Measurements from ENCODE around the gene TMOD3.

- TF ChIP-seq, protein P1, sequence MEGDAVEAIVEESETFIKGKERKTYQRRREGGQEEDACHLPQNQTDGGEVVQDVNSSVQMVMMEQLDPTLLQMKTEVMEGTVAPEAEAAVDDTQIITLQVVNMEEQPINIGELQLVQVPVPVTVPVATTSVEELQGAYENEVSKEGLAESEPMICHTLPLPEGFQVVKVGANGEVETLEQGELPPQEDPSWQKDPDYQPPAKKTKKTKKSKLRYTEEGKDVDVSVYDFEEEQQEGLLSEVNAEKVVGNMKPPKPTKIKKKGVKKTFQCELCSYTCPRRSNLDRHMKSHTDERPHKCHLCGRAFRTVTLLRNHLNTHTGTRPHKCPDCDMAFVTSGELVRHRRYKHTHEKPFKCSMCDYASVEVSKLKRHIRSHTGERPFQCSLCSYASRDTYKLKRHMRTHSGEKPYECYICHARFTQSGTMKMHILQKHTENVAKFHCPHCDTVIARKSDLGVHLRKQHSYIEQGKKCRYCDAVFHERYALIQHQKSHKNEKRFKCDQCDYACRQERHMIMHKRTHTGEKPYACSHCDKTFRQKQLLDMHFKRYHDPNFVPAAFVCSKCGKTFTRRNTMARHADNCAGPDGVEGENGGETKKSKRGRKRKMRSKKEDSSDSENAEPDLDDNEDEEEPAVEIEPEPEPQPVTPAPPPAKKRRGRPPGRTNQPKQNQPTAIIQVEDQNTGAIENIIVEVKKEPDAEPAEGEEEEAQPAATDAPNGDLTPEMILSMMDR (IDR thresholded peaks at IDR 0.05), result no peak
- TF ChIP-seq MYC (IDR thresholded peaks at IDR 0.05; ENCODE audit: borderline replicate concordance, low read length) (no peak), POLR2A (IDR thresholded peaks at IDR 0.05; ENCODE audit: low read length) (no peak), EP300 (IDR thresholded peaks at IDR 0.05) (no peak), ZC3H11A (IDR thresholded peaks at IDR 0.05) (no peak), CBX8 (IDR thresholded peaks at IDR 0.05) (no peak), EHMT2 (IDR thresholded peaks at IDR 0.05; ENCODE audit: low read depth) (no peak), ELK1 (IDR thresholded peaks at IDR 0.05; ENCODE audit: low read depth, low read length) (no peak), RARB (CRISPR knock-in tag; IDR thresholded peaks at IDR 0.05) (no peak)
- TF ChIP-seq, protein P2, sequence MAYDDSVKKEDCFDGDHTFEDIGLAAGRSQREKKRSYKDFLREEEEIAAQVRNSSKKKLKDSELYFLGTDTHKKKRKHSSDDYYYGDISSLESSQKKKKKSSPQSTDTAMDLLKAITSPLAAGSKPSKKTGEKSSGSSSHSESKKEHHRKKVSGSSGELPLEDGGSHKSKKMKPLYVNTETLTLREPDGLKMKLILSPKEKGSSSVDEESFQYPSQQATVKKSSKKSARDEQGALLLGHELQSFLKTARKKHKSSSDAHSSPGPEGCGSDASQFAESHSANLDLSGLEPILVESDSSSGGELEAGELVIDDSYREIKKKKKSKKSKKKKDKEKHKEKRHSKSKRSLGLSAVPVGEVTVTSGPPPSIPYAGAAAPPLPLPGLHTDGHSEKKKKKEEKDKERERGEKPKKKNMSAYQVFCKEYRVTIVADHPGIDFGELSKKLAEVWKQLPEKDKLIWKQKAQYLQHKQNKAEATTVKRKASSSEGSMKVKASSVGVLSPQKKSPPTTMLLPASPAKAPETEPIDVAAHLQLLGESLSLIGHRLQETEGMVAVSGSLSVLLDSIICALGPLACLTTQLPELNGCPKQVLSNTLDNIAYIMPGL (CRISPR knock-in tag; IDR thresholded peaks at IDR 0.05; ENCODE audit: borderline replicate concordance), result no peak
- TF ChIP-seq, protein P3, sequence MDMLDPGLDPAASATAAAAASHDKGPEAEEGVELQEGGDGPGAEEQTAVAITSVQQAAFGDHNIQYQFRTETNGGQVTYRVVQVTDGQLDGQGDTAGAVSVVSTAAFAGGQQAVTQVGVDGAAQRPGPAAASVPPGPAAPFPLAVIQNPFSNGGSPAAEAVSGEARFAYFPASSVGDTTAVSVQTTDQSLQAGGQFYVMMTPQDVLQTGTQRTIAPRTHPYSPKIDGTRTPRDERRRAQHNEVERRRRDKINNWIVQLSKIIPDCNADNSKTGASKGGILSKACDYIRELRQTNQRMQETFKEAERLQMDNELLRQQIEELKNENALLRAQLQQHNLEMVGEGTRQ (IDR thresholded peaks at IDR 0.05), result no peak
- TF ChIP-seq, protein P4, sequence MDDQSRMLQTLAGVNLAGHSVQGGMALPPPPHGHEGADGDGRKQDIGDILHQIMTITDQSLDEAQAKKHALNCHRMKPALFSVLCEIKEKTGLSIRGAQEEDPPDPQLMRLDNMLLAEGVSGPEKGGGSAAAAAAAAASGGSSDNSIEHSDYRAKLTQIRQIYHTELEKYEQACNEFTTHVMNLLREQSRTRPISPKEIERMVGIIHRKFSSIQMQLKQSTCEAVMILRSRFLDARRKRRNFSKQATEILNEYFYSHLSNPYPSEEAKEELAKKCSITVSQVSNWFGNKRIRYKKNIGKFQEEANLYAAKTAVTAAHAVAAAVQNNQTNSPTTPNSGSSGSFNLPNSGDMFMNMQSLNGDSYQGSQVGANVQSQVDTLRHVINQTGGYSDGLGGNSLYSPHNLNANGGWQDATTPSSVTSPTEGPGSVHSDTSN (IDR thresholded peaks at IDR 0.05), result no peak
Measured at GRCh38 chr15:51876169-51876568, 46.7 kb downstream of the TMOD3 start.
